DMS53 (cell line): ENCODE measurements around the gene SMARCE1.

Experiments used
- DNase-seq: peaks from one replicate; lab custom pipeline; 2025; lab: John Stamatoyannopoulos, UW

SMARCE1 gene

DNA sequence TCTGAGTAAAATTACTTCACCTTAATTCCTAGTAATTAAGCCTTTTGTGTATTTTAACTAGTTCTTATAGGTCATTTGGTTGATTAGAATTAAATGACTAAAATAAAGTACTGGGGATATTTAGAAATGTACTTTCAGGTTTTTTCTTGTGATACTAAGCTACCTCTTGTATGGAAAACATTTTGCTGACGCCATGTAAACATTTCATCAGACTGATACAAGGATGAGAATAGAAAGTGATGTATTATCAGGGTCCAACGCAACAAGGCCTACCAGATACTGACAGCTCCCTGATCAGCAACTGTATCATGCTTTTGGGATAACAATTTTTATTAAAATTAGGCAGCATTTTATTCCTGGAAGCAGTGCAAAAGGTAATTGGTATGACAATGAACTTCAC, 1.7 kb downstream of the SMARCE1 start:
- DNase-seq = no peak

DNA sequence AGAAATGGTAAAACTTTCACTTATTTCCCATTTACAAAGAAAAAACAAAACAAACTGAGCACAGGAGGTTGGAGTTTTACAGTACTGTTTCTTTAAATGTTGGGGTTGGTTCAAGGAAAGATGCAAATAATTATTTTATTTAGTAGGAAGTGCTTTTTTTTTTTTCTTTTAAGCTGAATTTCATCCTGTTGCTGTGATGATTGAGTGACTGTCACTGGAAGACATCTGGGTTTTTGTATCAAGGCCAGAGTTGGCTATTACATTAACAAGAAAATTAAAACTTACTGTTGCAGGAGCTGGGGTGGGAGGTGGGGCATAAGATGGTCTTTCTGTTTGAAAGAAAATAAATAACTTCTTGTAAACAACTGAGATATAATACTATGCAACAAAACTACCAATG, 2.3 kb downstream of the SMARCE1 start:
- no peak for DNase-seq

DNA sequence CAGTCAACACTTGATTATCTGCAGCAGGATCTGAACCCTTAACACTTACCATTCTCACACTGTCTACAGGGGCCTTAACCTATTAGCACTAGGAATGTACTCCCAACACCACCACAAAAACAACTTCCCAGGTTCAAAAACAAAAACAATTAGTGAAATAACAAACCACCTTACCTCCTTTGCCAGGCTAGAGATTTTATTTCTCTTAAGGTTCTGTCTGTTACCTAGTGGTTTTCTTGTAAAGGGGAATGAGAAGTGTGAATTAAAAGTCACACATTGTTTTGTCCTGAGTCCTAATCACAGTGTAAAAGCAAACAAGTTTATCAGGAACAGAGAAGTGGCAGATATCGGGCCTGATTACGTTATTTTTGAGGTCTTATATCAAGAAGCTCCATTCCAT, 9.7 kb downstream of the SMARCE1 start:
- DNase-seq = no peak

DNA sequence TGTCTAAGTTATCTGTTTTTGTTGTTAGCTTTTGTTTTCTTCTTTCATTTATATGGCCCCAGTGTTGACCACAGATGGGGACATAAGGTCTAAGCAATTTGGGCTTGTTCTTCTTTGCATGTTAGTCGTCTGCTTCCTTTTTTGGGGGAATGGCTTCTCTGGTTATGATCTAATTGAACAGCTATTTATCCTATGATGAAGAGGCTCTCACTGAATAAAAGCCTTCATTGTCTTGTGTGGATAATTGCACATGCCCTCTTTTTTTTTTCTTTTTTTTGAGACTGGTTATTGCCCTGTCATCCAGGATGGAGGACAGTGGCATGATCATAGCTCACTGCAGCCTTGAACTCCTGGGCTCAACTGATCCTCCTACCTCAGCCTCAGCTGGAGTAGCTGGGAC, 13.7 kb downstream of the SMARCE1 start:
- no peak for DNase-seq

DNA sequence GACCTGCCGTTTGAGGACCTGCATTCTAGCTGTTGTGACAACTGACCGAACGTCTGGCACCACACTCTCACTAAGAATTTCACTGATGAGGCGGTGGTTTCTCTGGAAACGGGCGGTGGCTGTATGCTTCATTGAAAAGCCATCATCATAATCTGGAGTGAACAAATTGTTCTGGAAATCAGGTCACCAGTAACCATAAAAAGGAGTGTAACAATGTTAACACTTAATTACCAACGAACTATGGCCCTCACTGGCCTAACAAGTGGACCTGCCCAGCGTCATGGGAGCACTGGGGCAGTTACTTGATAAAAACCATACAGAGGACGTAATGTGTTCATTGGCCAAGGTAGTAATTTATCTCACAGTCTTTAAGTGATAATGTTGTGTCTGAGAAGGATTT, 15.4 kb downstream of the SMARCE1 start:
- no peak for DNase-seq

DNA sequence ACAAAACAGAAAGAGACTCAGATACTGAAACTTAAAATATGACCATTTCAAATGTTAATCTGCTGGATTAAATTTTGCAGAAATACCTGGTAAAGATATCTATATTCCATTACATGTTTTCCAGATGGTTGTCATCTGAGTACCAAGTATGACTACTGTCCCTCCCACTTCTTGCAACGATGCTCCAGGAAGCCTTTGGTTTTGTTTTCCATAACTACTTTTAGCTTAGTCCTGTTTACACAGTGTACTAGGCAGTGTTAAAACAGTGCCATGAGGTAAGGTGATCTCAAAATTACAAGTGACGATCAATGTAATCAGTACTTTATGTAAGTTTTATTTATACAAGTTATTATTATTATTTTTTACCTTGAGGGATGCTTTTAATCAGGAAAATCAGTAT, 17.8 kb downstream of the SMARCE1 start:
- no peak for DNase-seq

DNA sequence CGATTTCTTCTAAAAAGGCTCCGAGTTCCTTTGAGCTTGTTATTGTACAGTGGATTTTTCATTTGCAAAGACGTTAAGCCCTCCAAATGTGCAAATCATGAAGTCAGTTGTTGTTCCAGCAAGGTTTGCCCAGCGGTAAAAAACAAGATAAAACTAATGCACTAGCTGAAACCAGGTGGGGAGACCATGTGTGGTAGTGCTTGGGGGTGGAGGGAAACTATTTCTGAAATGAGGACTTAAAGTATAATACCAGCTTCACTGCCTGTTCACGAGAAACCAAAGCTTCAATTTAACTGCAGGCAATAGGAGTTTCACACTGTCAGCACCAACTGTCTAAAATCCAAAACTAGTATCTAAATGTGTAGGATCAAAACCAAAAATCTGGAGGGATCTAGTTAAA, 22.3 kb downstream of the SMARCE1 start:
- no peak for DNase-seq

DNA sequence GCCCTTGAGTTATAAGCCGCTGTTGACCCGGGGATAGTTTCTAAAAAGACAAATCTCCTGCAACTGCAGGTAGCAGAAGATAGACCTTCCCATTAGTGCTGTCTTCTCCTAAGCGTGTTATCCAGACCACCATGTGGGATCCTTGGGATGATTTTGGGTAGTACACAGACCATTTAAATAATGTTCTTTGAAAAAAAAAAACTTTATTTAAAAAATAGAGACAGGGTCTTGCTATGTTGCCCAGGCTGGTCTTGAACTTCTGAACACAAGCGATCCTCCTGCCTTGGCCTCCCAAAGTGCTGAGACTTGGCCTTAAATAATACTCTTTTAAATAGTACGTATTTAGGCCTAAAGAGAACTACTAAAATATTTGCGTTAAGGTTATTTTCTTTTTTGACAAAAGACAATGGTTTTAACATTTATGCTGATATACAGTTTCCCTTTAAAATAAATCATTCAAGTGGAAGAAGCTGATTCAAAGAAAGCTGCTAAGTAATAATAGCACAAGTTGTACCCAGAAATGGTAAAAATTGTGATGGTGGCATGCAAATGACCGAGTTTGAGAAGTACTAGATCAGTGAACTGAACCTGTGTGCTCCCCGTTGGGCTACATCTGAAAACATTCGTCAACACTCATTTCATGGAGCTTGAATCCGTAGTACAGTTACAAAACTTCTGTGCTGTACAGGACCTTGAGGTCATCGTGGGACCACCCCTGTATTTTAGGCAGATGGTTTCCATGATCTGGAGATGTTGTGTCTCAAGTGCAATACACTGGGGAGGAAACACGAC, 24.0 kb downstream of the SMARCE1 start:
- DNase-seq = no peak

DNA sequence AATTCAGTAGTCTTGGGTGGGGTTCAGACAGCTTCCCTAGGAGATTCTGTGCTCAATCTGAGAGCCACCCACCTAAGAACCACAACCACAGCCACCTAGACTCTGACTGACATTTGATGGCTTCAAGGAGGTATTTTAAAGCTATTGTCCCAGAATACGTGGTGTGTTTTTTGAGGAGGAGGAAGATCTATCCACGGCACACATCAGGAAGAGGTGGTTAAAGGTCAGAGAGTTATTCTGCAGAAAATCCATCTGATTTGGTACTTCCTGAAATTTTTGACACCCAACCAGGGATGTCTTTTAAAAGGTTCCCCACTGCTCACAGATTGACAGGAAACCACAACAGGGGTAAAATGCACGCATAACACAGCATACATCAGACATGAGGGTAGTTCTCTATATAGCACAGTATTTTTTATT, 25.1 kb downstream of the SMARCE1 start:
- no peak for DNase-seq

DNA sequence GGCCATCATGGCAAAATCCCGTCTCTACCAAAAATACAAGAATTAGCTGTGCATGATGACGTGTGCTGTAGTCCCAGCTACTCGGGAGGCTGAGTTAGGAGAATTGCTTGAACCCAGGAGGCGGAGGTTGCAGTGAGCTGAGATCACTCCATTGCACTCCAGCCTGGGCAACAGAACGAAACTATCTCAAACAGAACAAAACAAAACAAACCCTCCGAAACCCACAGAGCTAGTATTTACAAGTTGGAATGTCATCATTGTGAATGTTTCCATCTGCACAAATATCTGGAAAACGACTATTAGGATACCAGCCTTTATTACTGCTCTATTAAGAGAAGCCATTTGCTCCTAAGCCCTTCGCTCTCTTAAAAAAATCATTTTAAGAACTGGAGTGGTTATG, 26.0 kb downstream of the SMARCE1 start:
- no peak for DNase-seq

DNA sequence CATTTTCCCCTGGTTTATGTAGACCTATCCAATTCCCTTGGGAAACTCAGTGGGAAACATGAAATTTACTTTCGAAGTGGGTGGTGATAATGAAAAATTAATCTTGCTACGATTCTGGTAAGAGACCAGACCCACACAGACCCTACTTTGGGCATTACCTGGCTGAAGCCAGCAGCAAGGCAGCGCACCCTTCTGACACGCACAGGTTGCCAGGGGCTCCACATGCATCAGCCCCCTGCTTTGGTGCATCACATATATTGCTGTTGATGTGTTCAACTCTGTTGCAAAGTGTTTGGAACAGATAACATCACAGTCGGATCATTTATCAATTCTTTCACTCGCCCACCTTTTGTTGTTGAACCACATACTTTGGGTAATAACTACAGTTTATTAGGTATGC, 26.6 kb downstream of the SMARCE1 start:
- no peak for DNase-seq

DNA sequence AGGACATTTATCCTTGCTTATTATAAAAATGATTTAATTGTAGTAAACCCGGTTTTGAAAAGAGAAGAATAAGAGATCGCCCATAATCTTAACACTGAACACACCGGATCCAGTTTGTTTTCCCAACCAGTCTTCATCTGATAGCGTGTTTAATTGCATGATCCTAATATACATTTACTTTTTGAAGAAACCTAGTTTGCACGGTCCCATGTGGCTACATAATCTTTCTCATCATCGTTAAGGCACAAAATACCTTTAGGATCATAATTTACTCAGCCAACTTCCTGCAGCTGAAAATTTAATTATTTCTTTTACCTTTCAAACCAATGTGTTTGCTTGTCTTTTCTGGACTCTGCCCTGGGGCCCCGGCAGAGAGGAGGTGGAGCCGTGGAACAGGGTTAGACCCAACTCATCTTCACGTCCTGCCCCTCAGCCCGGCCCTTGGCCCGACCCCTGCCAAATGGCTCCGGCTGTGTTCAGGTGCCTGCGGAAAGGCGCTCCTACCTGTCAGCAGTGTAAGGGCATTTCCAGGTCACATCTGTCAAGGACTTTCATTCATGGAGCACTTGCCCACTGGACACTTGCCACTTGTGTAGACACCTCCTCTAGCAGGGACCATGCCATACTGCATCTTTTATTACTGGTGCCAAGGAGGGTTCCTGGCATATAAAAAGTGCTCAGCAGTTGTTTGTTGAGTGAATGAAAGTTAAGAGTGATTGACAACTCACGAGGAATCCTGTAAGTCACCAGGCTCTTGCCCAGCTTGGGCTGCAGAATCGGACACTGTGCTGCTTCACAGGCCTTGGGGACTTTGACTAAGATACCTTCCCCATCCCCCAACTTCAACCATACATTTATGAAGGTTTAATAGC, 28.6 kb downstream of the SMARCE1 start:
- no peak for DNase-seq

DNA sequence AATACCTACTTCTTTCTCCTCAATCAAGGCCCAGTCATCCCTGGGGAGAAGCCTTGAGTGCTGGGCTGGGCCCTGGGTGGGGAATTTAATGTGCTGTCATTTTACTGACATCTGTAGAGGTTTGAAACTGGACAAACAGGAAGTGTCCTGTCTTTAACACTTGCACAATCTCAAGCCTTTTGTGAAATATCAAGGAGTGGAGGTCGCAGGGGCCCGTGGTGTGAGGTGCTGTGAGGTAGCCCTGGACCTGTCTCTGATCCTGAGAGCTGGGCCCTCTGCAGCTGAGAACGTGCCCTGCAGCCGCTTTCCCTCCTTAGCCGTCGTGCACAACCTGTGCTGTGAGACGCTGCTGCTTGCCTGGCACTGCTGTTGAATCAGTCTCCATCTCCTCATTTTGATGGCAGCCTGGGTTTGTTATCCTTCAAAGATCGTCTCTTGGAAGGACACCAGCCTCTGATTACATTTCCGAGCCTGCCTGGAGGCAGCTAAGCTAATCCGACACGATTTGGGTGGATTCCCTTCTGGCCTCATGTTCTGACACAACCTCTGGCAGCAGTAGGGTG, 29.9 kb downstream of the SMARCE1 start:
- DNase-seq = peak; percentile 9

DNA sequence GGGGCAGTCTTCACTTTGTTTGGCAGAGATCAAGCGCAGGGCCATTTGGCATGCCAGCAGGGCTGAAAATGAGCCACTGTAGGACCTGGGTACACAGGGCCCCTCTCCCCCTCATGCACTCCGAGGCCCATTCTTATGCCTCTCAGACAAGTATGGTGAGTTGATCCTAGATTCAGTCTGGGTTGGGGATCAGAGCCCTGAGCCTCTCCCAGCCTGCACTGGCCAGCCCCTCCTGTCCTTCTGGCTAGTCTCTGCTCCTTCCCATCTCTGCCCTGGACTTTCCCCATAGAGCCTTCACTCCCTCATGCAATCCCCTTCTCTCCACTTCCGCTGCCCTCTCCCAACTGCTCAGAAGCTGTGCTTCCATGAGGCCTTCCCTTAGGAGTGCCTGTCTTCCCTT, 31.0 kb downstream of the SMARCE1 start:
- no peak for DNase-seq

DNA sequence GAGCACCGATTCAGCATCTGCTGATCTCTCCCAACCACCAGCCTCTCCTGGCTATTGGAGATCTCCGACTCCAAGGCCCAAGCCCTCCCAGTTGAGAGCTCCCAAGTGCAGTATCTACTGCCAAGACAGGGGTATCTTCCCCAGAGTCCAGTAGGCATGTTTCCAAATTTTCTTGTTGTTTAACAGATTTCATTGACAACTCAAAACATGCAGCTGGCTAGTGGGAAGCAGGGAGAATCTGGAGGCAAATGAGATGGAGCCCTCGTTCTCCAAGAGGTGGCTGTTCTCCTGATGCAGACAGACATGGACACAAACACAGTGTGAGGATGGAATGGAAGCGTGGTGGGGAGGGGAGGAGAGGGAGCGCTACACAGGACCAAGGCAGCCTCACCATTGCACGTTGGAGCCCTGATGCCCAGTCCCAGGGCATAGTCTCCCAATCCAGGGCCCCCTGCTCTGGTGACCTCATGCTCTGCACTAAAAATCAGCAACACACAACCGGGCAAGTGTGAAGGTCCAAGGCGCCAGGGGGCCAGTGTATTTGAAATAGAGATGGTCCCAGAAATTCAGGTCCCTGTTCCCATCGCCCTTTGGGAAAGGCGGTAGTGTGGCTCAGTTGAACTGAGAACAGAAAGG, 31.7 kb downstream of the SMARCE1 start:
- no peak for DNase-seq

DNA sequence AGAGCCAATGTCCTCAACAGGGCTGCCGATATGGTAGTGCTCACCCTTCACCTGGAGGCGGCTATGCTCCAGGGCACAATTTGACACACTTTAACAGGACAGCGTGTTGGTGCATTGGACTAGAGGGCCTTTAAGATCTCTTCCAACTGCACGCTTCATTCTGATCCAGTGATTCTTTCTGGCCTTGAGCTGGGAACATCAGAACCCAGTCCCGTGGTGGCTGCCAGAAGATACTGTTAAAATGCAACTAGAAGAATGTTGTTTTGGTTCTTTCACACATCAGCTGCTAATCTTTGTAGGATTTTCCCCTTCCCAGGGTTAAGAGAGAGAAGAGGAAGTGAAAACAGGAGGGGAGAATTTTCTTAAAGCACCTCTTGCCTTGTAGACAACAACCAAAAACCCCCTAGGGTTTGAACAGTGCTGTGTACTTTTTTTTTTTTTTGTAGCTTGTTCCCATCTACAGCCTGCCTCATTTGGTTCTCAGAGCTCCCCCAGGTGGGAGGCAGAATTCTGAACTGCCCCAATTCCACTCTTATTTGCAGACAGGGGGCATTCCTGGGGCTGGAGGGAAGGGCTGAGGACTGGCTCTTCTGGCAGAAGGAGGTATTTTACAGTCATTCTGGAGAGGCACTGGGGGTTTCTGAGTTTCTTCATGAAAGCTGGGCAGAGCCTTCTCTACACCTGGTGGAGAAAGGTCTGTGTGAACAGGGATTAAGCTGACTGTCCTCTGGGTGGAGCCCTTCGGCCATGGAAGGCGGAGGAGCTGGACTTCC, 32.4 kb downstream of the SMARCE1 start:
- DNase-seq = peak; percentile 86

DNA sequence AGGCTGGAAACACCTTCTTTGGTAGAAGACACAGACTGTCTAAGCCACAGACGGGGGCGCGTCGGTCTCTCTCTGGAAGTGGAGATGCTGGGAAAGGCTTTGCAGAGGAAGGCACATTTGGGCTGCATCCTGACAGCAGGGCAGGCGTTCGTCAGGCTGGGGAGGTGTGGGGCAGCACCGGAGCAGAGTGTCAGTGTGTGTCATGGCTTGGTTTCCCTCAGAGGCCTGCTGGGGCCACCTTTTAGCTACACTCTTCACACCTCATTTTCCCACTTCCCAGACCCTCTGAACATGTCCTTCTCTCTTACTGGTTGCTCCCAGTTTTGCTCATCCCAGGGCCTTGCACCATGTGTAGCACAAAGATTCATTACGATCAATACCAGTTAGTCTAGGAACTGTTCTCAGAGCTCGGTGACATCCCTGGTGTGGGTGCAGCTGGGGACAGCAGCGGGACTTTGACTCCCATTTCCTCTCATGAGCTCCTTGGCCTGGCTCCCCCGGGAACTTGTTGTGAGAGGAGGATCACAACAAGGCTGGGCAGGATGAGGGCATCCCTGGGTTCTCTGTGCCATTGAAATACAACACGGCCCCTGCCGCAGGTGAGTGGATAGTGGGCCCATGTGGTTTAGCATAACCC, 33.1 kb downstream of the SMARCE1 start:
- no peak for DNase-seq

DNA sequence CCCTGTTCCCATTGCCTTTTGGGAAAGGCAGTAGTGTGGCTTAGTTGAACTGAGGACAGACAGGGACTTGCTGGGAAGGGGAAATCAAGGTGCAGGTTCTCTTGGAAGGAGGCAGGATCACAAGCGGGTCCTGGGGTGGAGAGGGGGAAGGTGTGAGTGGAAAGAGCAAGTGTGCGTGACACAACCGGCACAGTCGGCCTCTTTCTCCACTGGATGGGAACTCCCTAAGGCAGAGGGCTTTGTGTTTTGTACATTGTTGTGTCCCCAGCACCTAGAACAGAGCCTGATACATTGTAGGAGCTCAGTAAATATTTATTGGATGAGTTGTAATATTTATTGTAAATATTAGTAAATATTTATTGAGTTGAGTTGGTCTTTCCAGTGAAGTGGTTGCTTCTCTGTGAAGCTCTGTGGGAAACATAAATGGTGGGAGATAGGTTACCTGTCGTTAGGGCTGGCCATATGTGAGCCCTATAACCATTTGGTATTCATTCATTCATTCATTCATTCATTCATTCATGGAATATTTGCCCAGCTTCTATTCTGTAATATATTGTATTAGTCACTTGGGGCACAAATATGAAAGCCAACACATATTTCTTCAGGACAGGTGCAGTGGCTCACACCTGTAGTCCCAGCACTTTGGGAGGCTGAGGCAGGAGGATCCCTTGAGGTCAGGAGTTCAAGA, 34.0 kb downstream of the SMARCE1 start:
- peak; percentile 49 for DNase-seq

DNA sequence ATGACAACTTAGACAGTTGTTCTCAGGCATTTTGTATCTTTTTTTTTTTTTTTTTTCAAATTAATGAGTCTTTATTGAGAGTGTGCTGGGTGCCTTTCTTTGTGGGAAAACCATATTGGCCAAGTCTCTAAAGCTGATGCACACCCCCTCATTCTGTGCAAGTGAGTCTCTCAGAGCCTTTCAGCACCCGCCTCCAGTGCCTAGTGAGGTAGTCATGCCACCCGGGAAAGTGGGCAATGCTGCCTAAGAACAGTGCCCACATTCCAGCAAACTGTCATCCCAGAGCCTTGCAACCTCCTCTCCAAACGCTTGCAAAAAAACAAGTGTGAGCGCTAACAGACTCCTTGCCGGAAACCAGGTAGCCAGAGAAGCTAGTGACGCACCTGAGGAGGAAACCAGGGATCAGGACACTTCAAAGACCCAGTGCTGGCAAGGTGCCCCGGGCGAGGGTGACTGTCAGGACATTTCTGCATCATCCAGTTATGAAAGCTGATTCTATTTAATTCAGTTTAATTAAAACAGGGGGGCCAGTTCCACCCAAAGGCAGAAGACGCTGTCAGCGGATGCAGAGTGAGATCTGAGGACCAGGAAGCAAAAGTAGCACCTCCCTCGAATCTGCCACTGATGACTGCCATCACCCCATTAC, 34.9 kb downstream of the SMARCE1 start:
- peak; percentile 79 for DNase-seq

DNA sequence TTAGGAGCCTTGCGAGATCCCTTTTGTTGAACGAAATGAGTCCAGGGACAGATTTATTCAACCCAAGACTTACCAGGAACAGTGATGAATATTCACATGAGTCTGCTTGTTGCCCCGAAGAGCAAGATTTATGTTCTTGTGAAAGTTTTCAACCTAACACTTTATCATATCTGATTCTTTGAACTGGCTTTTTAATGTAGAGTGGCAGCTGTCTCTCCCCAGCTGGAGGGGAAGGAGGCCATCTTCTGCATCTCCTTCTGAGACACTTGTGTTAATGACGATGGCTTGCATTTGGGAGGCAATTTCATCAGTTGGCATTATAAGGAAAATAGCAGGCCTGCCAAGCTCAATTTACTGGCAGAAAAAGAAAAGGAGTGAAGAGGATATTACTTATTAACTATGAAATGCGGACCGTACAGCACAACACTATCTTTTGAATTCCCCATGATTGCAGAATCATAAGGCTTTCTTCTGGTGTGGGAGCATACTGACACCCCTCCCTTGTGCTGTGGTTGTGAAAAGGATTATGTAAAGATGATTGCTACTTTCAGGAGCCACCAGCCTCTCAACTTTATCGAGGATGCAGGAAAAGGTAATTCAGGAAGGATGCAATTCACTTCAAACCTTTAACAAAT, 35.7 kb downstream of the SMARCE1 start:
- no peak for DNase-seq
